Measurements from ENCODE around the gene NRXN3. TPM values are rescaled to one million over a fixed set of nuclear protein-coding genes. Genes with fewer than 3 reads are reported as not detected.
A peak's percentile ranks its signal among the peaks of the same experiment; 100 is the strongest.

The NRXN3 gene
- total RNA-seq, 1 experiment from 2014 or later, result 1.1 TPM

DNA sequence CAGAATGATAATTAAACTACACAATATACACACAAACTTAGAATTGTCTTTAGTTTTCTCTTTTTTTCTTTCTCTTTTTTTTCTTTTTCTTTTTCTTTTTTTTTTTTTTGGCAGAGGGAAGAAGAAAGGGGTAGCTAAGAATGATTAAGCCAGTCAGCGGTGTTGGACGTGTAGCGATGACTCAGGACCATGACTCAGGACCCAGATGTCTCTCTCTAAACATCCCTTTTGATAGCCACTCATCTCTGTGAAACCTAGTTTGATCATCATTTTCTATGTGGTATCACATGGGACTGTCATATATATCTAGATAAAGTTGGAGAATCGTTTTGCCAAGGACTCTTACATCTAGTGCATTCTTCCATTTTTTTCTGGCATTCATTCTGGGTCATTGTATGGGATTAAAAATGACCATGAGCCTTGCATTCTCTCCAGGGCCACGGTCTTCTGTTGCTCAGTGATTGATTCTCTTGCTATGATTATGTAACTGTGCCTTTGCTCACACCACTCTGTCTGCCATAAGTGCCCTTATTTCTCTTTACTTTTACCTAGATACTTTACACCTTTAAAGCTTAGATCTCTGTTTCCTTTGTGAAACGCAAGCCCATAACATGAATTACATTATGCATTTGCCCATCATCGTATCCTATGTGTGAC, 26.6 kb upstream of the NRXN3 start:
- Histone ChIP-seq H3K9me2 (replicated peaks; ENCODE audit: low read length) (no peaks in the 10 kb centered on the region), H3K27ac (ENCODE audit: low read length) (no peak overlapping the region), H2AFZ (ENCODE audit: low read length) (no peak overlapping the region), H3F3A (ENCODE audit: low read length, unreplicated experiment) (no peaks in the 10 kb centered on the region), H3K9ac (ENCODE audit: low read length) (no peak overlapping the region), H3K36me3 (ENCODE audit: low read depth, low read length) (no peaks in the 10 kb centered on the region), H3K27me3 (ENCODE audit: low read length) (no peaks in the 10 kb centered on the region), H3K9me3 (ENCODE audit: low read length) (no peaks in the 10 kb centered on the region), H3K4me3 (ENCODE audit: low read length) (no peak overlapping the region), H4K20me1 (ENCODE audit: low read length) (no peaks in the 10 kb centered on the region), H3K4me1 (ENCODE audit: insufficient read depth, low read length) (no peaks in the 10 kb centered on the region), H3K4me2 (ENCODE audit: low read length) (no peak overlapping the region), H3K79me2 (ENCODE audit: low read length) (no peaks in the 10 kb centered on the region)
- TF ChIP-seq EZH2 (IDR thresholded peaks at IDR 0.05; ENCODE audit: low read length, unreplicated experiment) (no peak), EZH2phosphoT487 (IDR thresholded peaks at IDR 0.05; ENCODE audit: borderline replicate concordance, low read length) (no peak)
- TF ChIP-seq, protein P1, sequence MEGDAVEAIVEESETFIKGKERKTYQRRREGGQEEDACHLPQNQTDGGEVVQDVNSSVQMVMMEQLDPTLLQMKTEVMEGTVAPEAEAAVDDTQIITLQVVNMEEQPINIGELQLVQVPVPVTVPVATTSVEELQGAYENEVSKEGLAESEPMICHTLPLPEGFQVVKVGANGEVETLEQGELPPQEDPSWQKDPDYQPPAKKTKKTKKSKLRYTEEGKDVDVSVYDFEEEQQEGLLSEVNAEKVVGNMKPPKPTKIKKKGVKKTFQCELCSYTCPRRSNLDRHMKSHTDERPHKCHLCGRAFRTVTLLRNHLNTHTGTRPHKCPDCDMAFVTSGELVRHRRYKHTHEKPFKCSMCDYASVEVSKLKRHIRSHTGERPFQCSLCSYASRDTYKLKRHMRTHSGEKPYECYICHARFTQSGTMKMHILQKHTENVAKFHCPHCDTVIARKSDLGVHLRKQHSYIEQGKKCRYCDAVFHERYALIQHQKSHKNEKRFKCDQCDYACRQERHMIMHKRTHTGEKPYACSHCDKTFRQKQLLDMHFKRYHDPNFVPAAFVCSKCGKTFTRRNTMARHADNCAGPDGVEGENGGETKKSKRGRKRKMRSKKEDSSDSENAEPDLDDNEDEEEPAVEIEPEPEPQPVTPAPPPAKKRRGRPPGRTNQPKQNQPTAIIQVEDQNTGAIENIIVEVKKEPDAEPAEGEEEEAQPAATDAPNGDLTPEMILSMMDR (conservative IDR thresholded peaks at IDR 0.05; ENCODE audit: low read depth, low read length), result no peak
- intact Hi-C loops (cut with micrococcal nuclease), result no loop called here
- CTCF ChIA-PET, result no interaction called here
- ATAC-seq, result no peak
- BruUV-seq (replicated peaks), result no TSS peak
- POLR2A ChIA-PET (ENCODE audit: unreplicated experiment), result no interaction called here
- peak; percentile 42 for DNase-seq

DNA sequence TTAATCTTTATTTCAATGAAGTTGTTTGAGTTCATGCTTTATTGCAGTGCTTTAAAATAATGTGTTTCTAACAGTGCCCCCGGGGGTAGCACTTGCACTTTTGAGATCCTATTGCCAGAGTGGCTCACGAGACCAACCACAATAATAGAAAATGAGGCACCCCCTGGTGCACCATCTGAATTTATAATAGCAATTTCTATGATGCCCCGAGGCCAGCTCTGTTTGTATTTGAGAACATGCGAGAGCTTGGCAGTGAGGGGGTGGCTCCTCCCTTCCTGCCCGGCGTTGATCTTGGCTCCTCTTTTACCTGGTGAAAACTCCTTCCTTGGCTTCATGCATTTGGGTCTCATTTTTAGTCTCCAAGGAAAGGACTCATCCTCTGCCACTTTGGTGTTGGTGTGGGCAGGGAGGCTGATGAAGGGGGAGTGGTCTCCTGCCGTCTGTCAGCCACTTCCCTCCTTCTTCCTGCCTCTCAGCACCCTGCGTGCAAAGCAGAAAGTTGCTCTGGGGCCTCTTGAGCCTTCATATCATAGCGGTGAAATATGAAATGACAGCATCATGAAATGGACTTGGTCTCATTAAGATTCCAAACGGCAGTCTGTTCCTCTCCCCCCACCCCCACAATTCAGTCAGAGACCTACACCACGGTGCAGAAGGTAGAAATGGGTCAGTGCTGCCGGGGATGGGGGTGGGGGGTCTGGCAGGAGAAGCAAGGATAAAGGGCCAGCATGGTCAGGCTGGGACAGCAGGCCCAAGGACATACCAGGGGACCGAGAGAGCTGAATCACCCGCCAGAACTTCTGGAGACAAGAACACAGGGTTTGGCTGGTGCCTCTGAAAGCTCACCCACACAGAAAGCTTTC, 17.7 kb upstream of the NRXN3 start:
- Histone ChIP-seq H3K9me2 (replicated peaks; ENCODE audit: low read length) (no peaks in the 10 kb centered on the region), H3K27me3 (ENCODE audit: low read length) (no peaks in the 10 kb centered on the region), H3K27ac (ENCODE audit: low read length) (no peak overlapping the region), H3K9me3 (ENCODE audit: low read length) (no peaks in the 10 kb centered on the region), H3K36me3 (ENCODE audit: low read depth, low read length) (no peaks in the 10 kb centered on the region), H4K20me1 (ENCODE audit: low read length) (no peaks in the 10 kb centered on the region), H3K79me2 (ENCODE audit: low read length) (no peaks in the 10 kb centered on the region), H3K4me3 (ENCODE audit: low read length) (no peak overlapping the region), H3K4me1 (ENCODE audit: insufficient read depth, low read length) (no peaks in the 10 kb centered on the region), H3F3A (ENCODE audit: low read length, unreplicated experiment) (no peaks in the 10 kb centered on the region), H3K9ac (ENCODE audit: low read length) (no peak overlapping the region), H3K4me2 (ENCODE audit: low read length) (no peak overlapping the region), H2AFZ (ENCODE audit: low read length) (no peak overlapping the region)
- ChIA-PET POLR2A (ENCODE audit: unreplicated experiment) (no interaction called here), CTCF (no interaction called here)
- BruUV-seq (replicated peaks), result no TSS peak
- intact Hi-C loops (cut with micrococcal nuclease), result no loop called here
- TF ChIP-seq, protein P1 (conservative IDR thresholded peaks at IDR 0.05; ENCODE audit: low read depth, low read length), result no peak
- no peak for TF ChIP-seq EZH2phosphoT487 (IDR thresholded peaks at IDR 0.05; ENCODE audit: borderline replicate concordance, low read length)
- no peak for TF ChIP-seq EZH2 (IDR thresholded peaks at IDR 0.05; ENCODE audit: low read length, unreplicated experiment)
- DNase-seq (no peak), ATAC-seq (no peak)

DNA sequence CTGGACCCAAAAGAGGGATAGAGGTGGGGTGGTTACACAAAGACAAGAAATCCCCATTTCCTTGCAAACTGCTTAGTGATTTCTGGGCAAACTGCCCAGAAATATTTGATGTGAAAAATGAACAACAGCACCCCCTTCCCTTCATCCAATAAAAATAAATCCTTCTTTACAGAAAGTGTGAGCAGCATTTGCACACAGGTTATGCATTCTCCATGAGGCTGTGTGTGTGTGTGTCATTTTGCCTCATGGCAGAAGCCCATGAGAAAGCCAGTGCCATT, 17.2 kb upstream of the NRXN3 start:
- no peaks in the 10 kb centered on the region for H3K36me3 ChIP-seq (ENCODE audit: low read depth, low read length)
- H3K4me3 ChIP-seq (ENCODE audit: low read length), result no peak overlapping the region
- no peak for TF ChIP-seq EZH2phosphoT487 (IDR thresholded peaks at IDR 0.05; ENCODE audit: borderline replicate concordance, low read length)
- TF ChIP-seq, protein P1 (conservative IDR thresholded peaks at IDR 0.05; ENCODE audit: low read depth, low read length), result no peak
- TF ChIP-seq EZH2 (IDR thresholded peaks at IDR 0.05; ENCODE audit: low read length, unreplicated experiment), result no peak
- no peak overlapping the region for H3K9ac ChIP-seq (ENCODE audit: low read length)
- no peaks in the 10 kb centered on the region for H3K27me3 ChIP-seq (ENCODE audit: low read length)
- H3K9me3 ChIP-seq (ENCODE audit: low read length), result no peaks in the 10 kb centered on the region
- no peaks in the 10 kb centered on the region for H3K4me1 ChIP-seq (ENCODE audit: insufficient read depth, low read length)
- no peaks in the 10 kb centered on the region for H3F3A ChIP-seq (ENCODE audit: low read length, unreplicated experiment)
- no peaks in the 10 kb centered on the region for H4K20me1 ChIP-seq (ENCODE audit: low read length)
- CTCF ChIA-PET, result no interaction called here
- H3K9me2 ChIP-seq (replicated peaks; ENCODE audit: low read length), result no peaks in the 10 kb centered on the region
- no peak overlapping the region for H2AFZ ChIP-seq (ENCODE audit: low read length)
- peak; percentile 22 for DNase-seq
- ATAC-seq, result no peak
- H3K27ac ChIP-seq (ENCODE audit: low read length), result no peak overlapping the region
- intact Hi-C loops (cut with micrococcal nuclease), result no loop called here
- H3K79me2 ChIP-seq (ENCODE audit: low read length), result no peaks in the 10 kb centered on the region
- BruUV-seq (replicated peaks), result no TSS peak
- H3K4me2 ChIP-seq (ENCODE audit: low read length), result no peak overlapping the region
- POLR2A ChIA-PET (ENCODE audit: unreplicated experiment), result no interaction called here
